ENCODE measurements around the gene DNAJC9. TPM values are rescaled to one million over a fixed set of nuclear protein-coding genes. Genes with fewer than 3 reads are reported as not detected.

Gene DNAJC9
- total RNA-seq, 1 experiment from 2014 or later = 63.5 TPM

DNA sequence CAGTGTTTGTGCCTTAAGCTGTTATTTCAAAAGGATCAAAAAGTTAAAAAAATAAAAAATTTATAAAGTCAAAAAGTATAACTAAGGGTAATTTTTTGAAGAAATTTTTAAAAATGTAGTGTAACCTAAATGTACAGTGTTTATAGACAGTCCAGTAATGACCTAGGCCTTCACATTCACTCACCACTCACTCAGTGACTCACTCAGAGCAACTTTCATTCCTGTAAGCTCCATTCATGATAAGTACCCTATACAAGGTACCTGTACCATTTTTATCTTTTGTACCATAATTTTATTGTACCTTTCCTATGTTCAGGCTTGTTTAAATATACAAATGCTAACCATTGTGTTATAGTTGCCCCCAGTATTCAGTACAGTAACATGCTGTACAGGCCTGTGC lies 21.5 kb downstream of the DNAJC9 start:
- no peaks in the 10 kb centered on the region for H3K4me1 ChIP-seq (ENCODE audit: control insufficient read depth, insufficient read depth, low read length)
- no peaks in the 10 kb centered on the region for H3K36me3 ChIP-seq (ENCODE audit: control insufficient read depth, insufficient read depth, low read length)
- H3K27me3 ChIP-seq (ENCODE audit: control insufficient read depth, insufficient read depth, low read length) = no peaks in the 10 kb centered on the region
- CTCF ChIA-PET = no interaction called here
- POLR2A ChIA-PET = no interaction called here
- no peak overlapping the region for H3K27ac ChIP-seq (ENCODE audit: low read length)
- H3K4me3 ChIP-seq (ENCODE audit: low read depth in 2 of 2, low read length in 2 of 2) = no peak overlapping the region
- ATAC-seq (0 out of 2 replicates have a peak, but pooled peaks have one; percentile 64), DNase-seq (ENCODE audit: low read depth, low spot score) (no peak)
- in situ Hi-C loops (cut with HindIII; ENCODE audit: low pct_unique_long_range_greater_than_20kb, low sequenced_read_pairs) = no loop called here
- intact Hi-C loops (cut with micrococcal nuclease; ENCODE audit: unreplicated experiment) = no loop called here
- no peaks in the 10 kb centered on the region for H3K9me3 ChIP-seq (ENCODE audit: control insufficient read depth, insufficient read depth, low read depth, low read length)
- TF ChIP-seq SIN3A (IDR thresholded peaks at IDR 0.05; ENCODE audit: borderline replicate concordance, insufficient read depth, low read depth, low read length) = no peak
- BruUV-seq (replicated peaks) = no TSS peak

DNA sequence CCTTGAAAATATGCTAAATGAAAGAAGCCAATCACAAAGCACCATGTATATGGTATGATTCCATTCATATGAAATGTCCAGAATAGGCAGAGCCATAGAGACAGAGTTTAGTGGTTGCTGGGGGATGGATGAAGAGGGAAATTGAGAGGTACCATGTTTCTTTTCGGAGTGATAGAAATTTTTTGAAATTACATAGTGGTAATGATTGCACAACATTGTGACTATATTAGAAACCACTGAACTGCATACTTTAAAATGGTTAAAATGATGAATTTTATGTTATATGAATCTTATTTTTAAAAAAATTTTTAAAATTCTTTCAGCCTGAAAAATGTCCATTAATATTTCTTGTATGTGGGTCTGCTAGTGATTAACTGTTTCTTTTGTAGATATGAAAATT lies 26.1 kb downstream of the DNAJC9 start:
- ChIA-PET POLR2A (no interaction called here), CTCF (no interaction called here)
- Histone ChIP-seq H3K27ac (ENCODE audit: low read length) (no peak overlapping the region), H3K4me3 (ENCODE audit: low read depth in 2 of 2, low read length in 2 of 2) (no peak overlapping the region), H3K27me3 (ENCODE audit: control insufficient read depth, insufficient read depth, low read length) (no peaks in the 10 kb centered on the region), H3K36me3 (ENCODE audit: control insufficient read depth, insufficient read depth, low read length) (no peaks in the 10 kb centered on the region), H3K4me1 (ENCODE audit: control insufficient read depth, insufficient read depth, low read length) (no peaks in the 10 kb centered on the region), H3K9me3 (ENCODE audit: control insufficient read depth, insufficient read depth, low read depth, low read length) (no peaks in the 10 kb centered on the region)
- in situ Hi-C loops (cut with HindIII; ENCODE audit: low pct_unique_long_range_greater_than_20kb, low sequenced_read_pairs) (no loop called here), intact Hi-C loops (cut with micrococcal nuclease; ENCODE audit: unreplicated experiment) (no loop called here)
- no peak for ATAC-seq
- BruUV-seq (replicated peaks) = no TSS peak
- no peak for TF ChIP-seq TCF7L2 (IDR thresholded peaks at IDR 0.05; ENCODE audit: low read depth, low read length)
- no peak for TF ChIP-seq POLR2AphosphoS5 (IDR thresholded peaks at IDR 0.05; ENCODE audit: low read depth, low read length)
- TF ChIP-seq, protein P1, sequence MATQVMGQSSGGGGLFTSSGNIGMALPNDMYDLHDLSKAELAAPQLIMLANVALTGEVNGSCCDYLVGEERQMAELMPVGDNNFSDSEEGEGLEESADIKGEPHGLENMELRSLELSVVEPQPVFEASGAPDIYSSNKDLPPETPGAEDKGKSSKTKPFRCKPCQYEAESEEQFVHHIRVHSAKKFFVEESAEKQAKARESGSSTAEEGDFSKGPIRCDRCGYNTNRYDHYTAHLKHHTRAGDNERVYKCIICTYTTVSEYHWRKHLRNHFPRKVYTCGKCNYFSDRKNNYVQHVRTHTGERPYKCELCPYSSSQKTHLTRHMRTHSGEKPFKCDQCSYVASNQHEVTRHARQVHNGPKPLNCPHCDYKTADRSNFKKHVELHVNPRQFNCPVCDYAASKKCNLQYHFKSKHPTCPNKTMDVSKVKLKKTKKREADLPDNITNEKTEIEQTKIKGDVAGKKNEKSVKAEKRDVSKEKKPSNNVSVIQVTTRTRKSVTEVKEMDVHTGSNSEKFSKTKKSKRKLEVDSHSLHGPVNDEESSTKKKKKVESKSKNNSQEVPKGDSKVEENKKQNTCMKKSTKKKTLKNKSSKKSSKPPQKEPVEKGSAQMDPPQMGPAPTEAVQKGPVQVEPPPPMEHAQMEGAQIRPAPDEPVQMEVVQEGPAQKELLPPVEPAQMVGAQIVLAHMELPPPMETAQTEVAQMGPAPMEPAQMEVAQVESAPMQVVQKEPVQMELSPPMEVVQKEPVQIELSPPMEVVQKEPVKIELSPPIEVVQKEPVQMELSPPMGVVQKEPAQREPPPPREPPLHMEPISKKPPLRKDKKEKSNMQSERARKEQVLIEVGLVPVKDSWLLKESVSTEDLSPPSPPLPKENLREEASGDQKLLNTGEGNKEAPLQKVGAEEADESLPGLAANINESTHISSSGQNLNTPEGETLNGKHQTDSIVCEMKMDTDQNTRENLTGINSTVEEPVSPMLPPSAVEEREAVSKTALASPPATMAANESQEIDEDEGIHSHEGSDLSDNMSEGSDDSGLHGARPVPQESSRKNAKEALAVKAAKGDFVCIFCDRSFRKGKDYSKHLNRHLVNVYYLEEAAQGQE (IDR thresholded peaks at IDR 0.05; ENCODE audit: insufficient read depth in 1 of 2, low read depth in 2 of 2, low read length in 1 of 2) = no peak
- no peak for TF ChIP-seq SIN3A (IDR thresholded peaks at IDR 0.05; ENCODE audit: borderline replicate concordance, insufficient read depth, low read depth, low read length)
- no peak for TF ChIP-seq CTCF (IDR thresholded peaks at IDR 0.05)
- no peak for DNase-seq (ENCODE audit: low read depth, low spot score)

DNA sequence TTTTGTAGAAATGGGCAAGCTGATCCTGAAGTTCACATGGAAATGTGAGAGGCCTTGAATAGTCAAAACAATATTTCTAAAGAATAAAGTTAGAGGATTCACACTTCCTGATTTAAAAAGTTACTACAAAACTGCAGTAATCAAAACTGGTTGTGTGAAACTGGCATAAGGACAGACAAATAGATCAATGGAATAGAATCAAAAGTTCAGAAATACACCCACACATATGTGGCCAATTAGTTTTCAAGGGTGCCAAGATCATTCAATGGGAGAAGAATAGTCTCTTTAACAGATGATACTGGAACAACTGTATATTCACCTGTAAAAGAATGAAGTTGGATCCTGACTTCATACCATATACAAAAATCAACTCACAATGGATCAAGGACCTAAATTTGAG lies 27.7 kb downstream of the DNAJC9 start:
- ChIA-PET POLR2A (no interaction called here), CTCF (no interaction called here)
- no peak overlapping the region for H3K4me3 ChIP-seq (ENCODE audit: low read depth in 2 of 2, low read length in 2 of 2)
- no peaks in the 10 kb centered on the region for H3K27me3 ChIP-seq (ENCODE audit: control insufficient read depth, insufficient read depth, low read length)
- no peaks in the 10 kb centered on the region for H3K36me3 ChIP-seq (ENCODE audit: control insufficient read depth, insufficient read depth, low read length)
- intact Hi-C loops (cut with micrococcal nuclease; ENCODE audit: unreplicated experiment) (no loop called here), in situ Hi-C loops (cut with HindIII; ENCODE audit: low pct_unique_long_range_greater_than_20kb, low sequenced_read_pairs) (no loop called here)
- DNase-seq (ENCODE audit: low read depth, low spot score) (no peak), ATAC-seq (no peak)
- H3K27ac ChIP-seq (ENCODE audit: low read length) = no peak overlapping the region
- no peaks in the 10 kb centered on the region for H3K9me3 ChIP-seq (ENCODE audit: control insufficient read depth, insufficient read depth, low read depth, low read length)
- H3K4me1 ChIP-seq (ENCODE audit: control insufficient read depth, insufficient read depth, low read length) = no peaks in the 10 kb centered on the region
- TF ChIP-seq SIN3A (IDR thresholded peaks at IDR 0.05; ENCODE audit: borderline replicate concordance, insufficient read depth, low read depth, low read length) (no peak), CTCF (IDR thresholded peaks at IDR 0.05) (no peak), POLR2AphosphoS5 (IDR thresholded peaks at IDR 0.05; ENCODE audit: low read depth, low read length) (no peak), TCF7L2 (IDR thresholded peaks at IDR 0.05; ENCODE audit: low read depth, low read length) (no peak)
- TF ChIP-seq, protein P1 (IDR thresholded peaks at IDR 0.05; ENCODE audit: insufficient read depth in 1 of 2, low read depth in 2 of 2, low read length in 1 of 2) = no peak
- BruUV-seq (replicated peaks) = no TSS peak
